Gastrocnemius medialis (tissue), 4 donors: ENCODE results near the gene CSF3R.

Experiments used
- CTCF ChIP-seq, 5 experiments: fragments of 450-650 bp in 3 of 5; fragments of 200-600 bp in 2 of 5; sonication (generic) in 2 of 5; IDR thresholded peaks in 4 of 5; conservative IDR thresholded peaks in 1 of 5; 1 replicate in 4 of 5; 2 replicates in 1 of 5; pipeline ENCODE4 v1.5.1; 2016 to 2019; ENCODE audit warnings: antibody characterized with exemption in 5 of 5, mild to moderate bottlenecking in 3 of 5, moderate library complexity in 3 of 5
- POLR2A ChIP-seq, 2 donors: fragments of 450-650 bp; IDR thresholded peaks; one replicate each; pipeline ENCODE4 v1.6.1; 2017; ENCODE audit warnings: antibody characterized with exemption in 2 of 2, mild to moderate bottlenecking in 2 of 2, moderate library complexity in 2 of 2

- no peak for TF ChIP-seq CTCF (IDR thresholded peaks at IDR 0.05 in 4 of 5, conservative IDR thresholded peaks at IDR 0.05 in 1 of 5)
- no peak for TF ChIP-seq POLR2A (IDR thresholded peaks at IDR 0.05)
Measured at GRCh38 chr1:36476945-36477344, 5.8 kb downstream of the CSF3R start.
